Keratinocyte (primary cell): Measurements from ENCODE around the gene MAP1LC3B2. TPM values are rescaled to one million over a fixed set of nuclear protein-coding genes. Genes with fewer than 3 reads are reported as not detected.

Source experiments
- DNase-seq: peaks from one replicate; pipeline ENCODE4 v3.0.0-alpha.2; 2011; ENCODE audit warnings: low read depth, missing footprints, low spot score
- FAIRE-seq: peaks from 2 replicates; lab custom pipeline; 2011; peaks lifted over from hg19 to GRCh38; lab: Jason Lieb, UNC
- H2AFZ ChIP-seq: 2 replicates; pipeline ENCODE4 v1.6.0; 2012; ENCODE audit warnings: low read length, control low read depth, inconsistent platforms; ENCODE audit not compliant: control insufficient read depth
- H3K27ac ChIP-seq: 2 replicates; pipeline ENCODE4 v1.5.1; 2011; ENCODE audit warnings: low read length; ENCODE audit not compliant: control insufficient read depth, insufficient read depth
- H3K27me3 ChIP-seq: 3 replicates; pipeline ENCODE4 v1.6.0; 2011; ENCODE audit warnings: low read length; ENCODE audit not compliant: control insufficient read depth, insufficient read depth; ENCODE audit errors: extremely low read depth
- H3K36me3 ChIP-seq, 2 experiments: 2 replicates in 1 of 2; 3 replicates in 1 of 2; pipeline ENCODE4 v1.5.1; 2011; ENCODE audit warnings: low read length in 2 of 2, mild to moderate bottlenecking in 1 of 2; ENCODE audit not compliant: control insufficient read depth in 2 of 2, insufficient read depth in 2 of 2; ENCODE audit errors: extremely low read depth in 1 of 2
- H3K4me1 ChIP-seq: 3 replicates; pipeline ENCODE4 v1.5.1; 2011; ENCODE audit warnings: low read length; ENCODE audit not compliant: control insufficient read depth, insufficient read depth; ENCODE audit errors: extremely low read depth
- H3K4me2 ChIP-seq: 3 replicates; pipeline ENCODE4 v1.6.0; 2011; ENCODE audit warnings: low read depth, low read length; ENCODE audit not compliant: control insufficient read depth, insufficient read depth; ENCODE audit errors: extremely low read depth
- H3K4me3 ChIP-seq, 3 experiments: fragments of 200-600 bp in 1 of 3; sonication (generic) in 1 of 3; 2 replicates in 2 of 3; 3 replicates in 1 of 3; pipeline ENCODE4 v1.5.1; 2011 to 2016; ENCODE audit warnings: low read length in 3 of 3, mild to moderate bottlenecking in 3 of 3, control low read depth in 2 of 3, inconsistent platforms in 1 of 3, low read depth in 1 of 3, mixed read lengths in 1 of 3, mixed run types in 1 of 3, moderate library complexity in 1 of 3; ENCODE audit not compliant: control insufficient read depth in 2 of 3, insufficient read depth in 2 of 3; ENCODE audit errors: extremely low read depth in 1 of 3
- H3K79me2 ChIP-seq: 2 replicates; pipeline ENCODE4 v1.6.0; 2012; ENCODE audit warnings: low read length; ENCODE audit not compliant: control insufficient read depth, insufficient read depth
- H3K9ac ChIP-seq: 3 replicates; pipeline ENCODE4 v1.6.0; 2011; ENCODE audit warnings: low read length; ENCODE audit not compliant: control insufficient read depth, insufficient read depth; ENCODE audit errors: extremely low read depth
- H3K9me1 ChIP-seq: 3 replicates; pipeline ENCODE4 v1.6.0; 2011; ENCODE audit warnings: low read length; ENCODE audit not compliant: control insufficient read depth, insufficient read depth; ENCODE audit errors: extremely low read depth
- H3K9me3 ChIP-seq: 2 replicates; pipeline ENCODE4 v1.5.1; 2012; ENCODE audit warnings: low read depth, low read length; ENCODE audit not compliant: control insufficient read depth
- H4K20me1 ChIP-seq: 3 replicates; pipeline ENCODE4 v1.6.0; 2011; ENCODE audit warnings: low read length; ENCODE audit not compliant: control insufficient read depth, insufficient read depth; ENCODE audit errors: extremely low read depth
- CTCF ChIP-seq, 3 experiments: IDR thresholded peaks in 1 of 3; conservative IDR thresholded peaks in 1 of 3; optimal IDR thresholded peaks in 1 of 3; 2 replicates in 2 of 3; 3 replicates in 1 of 3; pipeline versions ENCODE3 to v1.5.1; 2011; ENCODE audit warnings: low read length in 3 of 3, mild to moderate bottlenecking in 3 of 3, moderate library complexity in 2 of 3, control low read depth in 1 of 3, inconsistent platforms in 1 of 3; ENCODE audit not compliant: insufficient read depth in 2 of 3; ENCODE audit errors: extremely low read depth in 1 of 3
- EZH2 ChIP-seq: IDR thresholded peaks from one replicate; pipeline ENCODE4 v1.6.1; 2012; ENCODE audit warnings: inconsistent platforms, mild to moderate bottlenecking, low read length, moderate library complexity
- dilution Hi-C: fragments of 300-500 bp; cut with MboI; formaldehyde crosslinking; loops from one replicate; pipeline ENCODE4 v1.7.0; 2020; ENCODE audit warnings: low sequenced_read_pairs; ENCODE audit not compliant: extremely low pct_ligation_motif_present
- polyA plus RNA-seq, 5 experiments: library from polyadenylated mRNA; depleted of rRNA in 3 of 5; stranded (reverse) in 3 of 5; stranded (forward) in 1 of 5; unstranded in 1 of 5; fragments of >200 nt; gene quantifications; 1 replicate in 1 of 5; 2 replicates in 3 of 5; 3 replicates in 1 of 5; pipeline versions ENCODE4 v1.2.1 to v1.2.3, GENCODE V29; 2011 to 2012; ENCODE audit warnings: missing spikeins in 2 of 5, low read depth in 1 of 5, low replicate concordance in 1 of 5

MAP1LC3B2 gene
- polyA plus RNA-seq, 1 donor (not counting 4 experiments of a cell fraction or from before 2014, with no cell fraction given) = 6.0 TPM

GRCh38 chr12:116582610-116583009 lies 23.4 kb downstream of the MAP1LC3B2 start:
- H3K79me2 ChIP-seq = no peaks in the 10 kb centered on the region
- no peak overlapping the region for H2AFZ ChIP-seq
- FAIRE-seq (no peak), DNase-seq (no peak)
- no peak overlapping the region for H3K4me3 ChIP-seq
- no peaks in the 10 kb centered on the region for H3K4me1 ChIP-seq
- dilution Hi-C loops = no loop called here
- H3K9ac ChIP-seq = no peak overlapping the region
- no peak overlapping the region for H3K27ac ChIP-seq
- H3K27me3 ChIP-seq = no peaks in the 10 kb centered on the region
- no peaks in the 10 kb centered on the region for H3K36me3 ChIP-seq
- peaks cover 5% of the 10 kb centered on the region for H3K9me3 ChIP-seq
- no peaks in the 10 kb centered on the region for H3K9me1 ChIP-seq
- no peak overlapping the region for H3K4me2 ChIP-seq
- H4K20me1 ChIP-seq = no peaks in the 10 kb centered on the region
- TF ChIP-seq EZH2 = no peak
- no peak for TF ChIP-seq CTCF (optimal IDR thresholded peaks at IDR 0.05 in 1 of 3, IDR thresholded peaks at IDR 0.05 in 1 of 3, conservative IDR thresholded peaks at IDR 0.05 in 1 of 3; ENCODE audit: extremely low read depth in 1 of 3, insufficient read depth in 2 of 3, low read length in 3 of 3)

- H3K27ac ChIP-seq = no peak overlapping the region
- dilution Hi-C loops = no loop called here
- TF ChIP-seq EZH2 = no peak
- no peak for TF ChIP-seq CTCF (optimal IDR thresholded peaks at IDR 0.05 in 1 of 3, IDR thresholded peaks at IDR 0.05 in 1 of 3, conservative IDR thresholded peaks at IDR 0.05 in 1 of 3; ENCODE audit: extremely low read depth in 1 of 3, insufficient read depth in 2 of 3, low read length in 3 of 3)
- no peaks in the 10 kb centered on the region for H3K27me3 ChIP-seq
- peaks cover 5% of the 10 kb centered on the region for H3K9me3 ChIP-seq
- no peaks in the 10 kb centered on the region for H3K36me3 ChIP-seq
- DNase-seq = no peak
- no peaks in the 10 kb centered on the region for H3K4me1 ChIP-seq
- H3K4me3 ChIP-seq = no peak overlapping the region
- no peak for FAIRE-seq
- H3K9me1 ChIP-seq = no peaks in the 10 kb centered on the region
- H4K20me1 ChIP-seq = no peaks in the 10 kb centered on the region
- no peak overlapping the region for H2AFZ ChIP-seq
- no peak overlapping the region for H3K4me2 ChIP-seq
- no peak overlapping the region for H3K9ac ChIP-seq
- no peaks in the 10 kb centered on the region for H3K79me2 ChIP-seq
These were observed 24.0 kb downstream of the MAP1LC3B2 start for GRCh38 chr12:116583129-116583694.
